HCT116 (cell line): ENCODE data around the gene SMYD3.

ENCODE experiments used
- CTCF ChIP-seq, 3 experiments: fragments of 200-600 bp in 1 of 3; sonication (generic) in 1 of 3; IDR thresholded peaks in 2 of 3; conservative IDR thresholded peaks in 1 of 3; 2 replicates each; pipeline ENCODE4 v1.5.1; 2012 to 2017; ENCODE audit warnings: low read depth in 2 of 3, low read length in 2 of 3, antibody characterized with exemption in 1 of 3, borderline replicate concordance in 1 of 3, control low read depth in 1 of 3, mild to moderate bottlenecking in 1 of 3, mixed read lengths in 1 of 3, mixed run types in 1 of 3, moderate library complexity in 1 of 3; ENCODE audit not compliant: insufficient read depth in 1 of 3
- ELF1 ChIP-seq: IDR thresholded peaks from 2 replicates; pipeline ENCODE4 v1.6.1; 2012; ENCODE audit warnings: low read depth, borderline replicate concordance
- EZH2phosphoT487 ChIP-seq: fragments of 200-600 bp; IDR thresholded peaks from 2 replicates; pipeline ENCODE4 v1.6.1; 2018; ENCODE audit warnings: antibody characterized with exemption, borderline replicate concordance
- JUND ChIP-seq: IDR thresholded peaks from 2 replicates; pipeline ENCODE4 v1.6.1; 2012
- POLR2A ChIP-seq: IDR thresholded peaks from 2 replicates; pipeline ENCODE4 v1.7.0; 2011; ENCODE audit warnings: borderline replicate concordance; ENCODE audit not compliant: insufficient read depth, insufficient read length; ENCODE audit errors: extremely low read depth

GRCh38 chr1:246460406-246460805 lies 46.7 kb downstream of the SMYD3 start:
- TF ChIP-seq CTCF (IDR thresholded peaks at IDR 0.05 in 2 of 3, conservative IDR thresholded peaks at IDR 0.05 in 1 of 3; ENCODE audit: borderline replicate concordance in 1 of 3, insufficient read depth in 1 of 3, low read depth in 2 of 3, low read length in 2 of 3), result no peak
- no peak for TF ChIP-seq POLR2A
- no peak for TF ChIP-seq JUND
- TF ChIP-seq EZH2phosphoT487, result no peak
- no peak for TF ChIP-seq ELF1
